ENCODE results near the gene ABCB6. TPM values are rescaled to one million over a fixed set of nuclear protein-coding genes. Genes with fewer than 3 reads are reported as not detected.

The ABCB6 gene
- total RNA-seq, 1 donor from 2014 or later, result 32.9 TPM

DNA sequence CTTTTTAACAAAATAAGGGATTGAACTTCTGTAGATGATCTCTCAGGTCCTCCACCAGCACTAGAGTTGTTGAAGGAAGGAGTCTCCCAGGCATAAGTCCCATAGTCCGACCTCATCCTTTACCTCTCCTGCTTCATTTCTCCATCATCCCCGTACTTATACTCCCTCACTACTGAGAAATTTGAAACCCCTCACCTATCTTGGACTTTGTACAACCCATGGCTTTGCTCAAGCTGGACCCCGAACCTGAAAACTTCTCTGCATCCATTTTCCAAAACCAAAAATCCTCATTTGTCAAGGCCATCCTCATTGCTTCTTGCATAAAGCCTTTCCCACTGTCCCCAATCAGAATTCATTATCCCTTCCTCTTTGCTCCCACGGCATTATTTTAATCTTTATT, 57.7 kb downstream of the ABCB6 start:
- intact Hi-C loops (cut with micrococcal nuclease), result loop anchor here (2.0 kb wide), 2 partner anchors 84 to 382 kb away; partner anchors contain the start of genes CHPF, GLB1L and STK16
- H3K4me1 Mint-ChIP-seq (ENCODE audit: low read depth), result peaks cover 20% of the 10 kb centered on the region
- peak overlapping the region; percentile 90 for H3K4me3 Mint-ChIP-seq
- H3K9me3 Mint-ChIP-seq, result no peaks in the 10 kb centered on the region
- H3K36me3 Mint-ChIP-seq (ENCODE audit: low read depth), result peaks cover 15% of the 10 kb centered on the region
- peak overlapping the region; percentile 56 for H3K27ac Mint-ChIP-seq
- DNase-seq (ENCODE audit: low spot score), result no peak
- no peaks in the 10 kb centered on the region for H3K27me3 Mint-ChIP-seq (ENCODE audit: insufficient read depth)

DNA sequence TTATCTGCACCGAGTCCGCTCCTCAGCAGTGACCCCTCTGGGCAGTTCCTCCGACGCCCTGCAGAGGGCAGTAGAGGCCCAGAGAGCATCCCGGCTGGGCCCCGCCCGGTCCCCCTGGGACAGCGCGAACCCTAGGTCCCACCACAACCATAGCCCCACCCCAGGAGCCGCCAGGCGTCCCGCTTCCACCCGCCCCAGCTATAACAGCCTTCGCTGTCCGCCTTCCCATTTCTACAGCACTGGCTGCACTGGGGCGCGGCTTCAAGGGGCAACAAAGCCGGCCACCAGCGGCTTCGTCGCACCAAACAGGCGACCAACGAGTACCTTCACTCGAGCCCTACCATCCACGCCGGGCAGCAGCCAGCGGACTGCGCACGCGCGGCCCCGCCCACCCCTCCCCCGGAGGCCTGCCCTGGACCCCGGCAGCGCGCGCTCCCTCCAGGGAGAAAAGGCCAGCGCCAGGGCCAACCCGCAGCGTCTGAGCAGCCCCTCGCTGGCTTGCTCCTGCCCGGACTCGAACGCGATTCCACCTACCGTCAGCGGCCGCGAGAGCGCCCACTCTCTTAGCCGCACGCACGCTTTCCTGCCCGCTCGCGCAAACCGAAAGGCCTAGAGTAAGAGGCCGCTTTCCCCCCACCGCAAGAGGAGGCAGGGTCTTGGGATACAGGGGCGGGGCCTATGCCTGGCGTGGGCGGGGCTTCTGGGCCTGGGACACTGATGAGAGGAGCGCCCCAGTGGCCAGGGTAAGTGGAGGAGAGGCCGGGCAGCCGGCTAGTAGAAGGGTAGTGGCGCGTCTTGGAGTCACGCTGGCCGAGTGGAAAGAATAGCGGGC, 58.4 kb downstream of the ABCB6 start, which contains the start of gene NHEJ1:
Gene NHEJ1 (minus strand): TSS at position 630 of the 832 bp plus-strand sequence. CDS start 2,453 bp downstream, outside the sequence.
- intact Hi-C loops (cut with micrococcal nuclease), result loop anchor here (1.0 to 2.0 kb wide), 17 partner anchors 17 to 754 kb away; partner anchors contain the start of genes ANKZF1, ATG9A, CHPF and DNAJB2
- no peaks in the 10 kb centered on the region for H3K9me3 Mint-ChIP-seq
- H3K4me1 Mint-ChIP-seq (ENCODE audit: low read depth), result peaks cover 20% of the 10 kb centered on the region
- peak within 1 kb of the TSS; percentile 99 for H3K27ac Mint-ChIP-seq
- DNase-seq (ENCODE audit: low spot score), result peak; percentile 89
- peak within 1 kb of the TSS; percentile 90 for H3K4me3 Mint-ChIP-seq
- H3K27me3 Mint-ChIP-seq (ENCODE audit: insufficient read depth), result no peaks in the 10 kb centered on the region
- H3K36me3 Mint-ChIP-seq (ENCODE audit: low read depth), result peaks cover 12% of the 10 kb centered on the region

Other genes with a start within 250 kb of the ABCB6 start
- gene FEV, start 233.8 kb downstream of the ABCB6 start, total RNA-seq, result not detected in 2 replicates
- gene CRYBA2, start 225.5 kb downstream of the ABCB6 start, total RNA-seq, result 0.36 TPM in 1 of 2 replicates, not detected in the other
- not detected in 2 replicates for gene CFAP65, start 177.4 kb downstream of the ABCB6 start, total RNA-seq
- not detected in 2 replicates for gene IHH, start 158.0 kb downstream of the ABCB6 start, total RNA-seq
- gene NHEJ1, start 58.1 kb downstream of the ABCB6 start, total RNA-seq, result 18.1 and 20.7 TPM in 2 replicates
- gene SLC23A3, start 48.9 kb downstream of the ABCB6 start, total RNA-seq, result 1.8 and 1.9 TPM in 2 replicates
- gene CNPPD1, start 42.0 kb downstream of the ABCB6 start, total RNA-seq, result 69.8 and 72.2 TPM in 2 replicates
- gene RETREG2, start 40.7 kb downstream of the ABCB6 start, total RNA-seq, result 58.4 and 61.5 TPM in 2 replicates
- gene ZFAND2B, start 12.2 kb downstream of the ABCB6 start, total RNA-seq, result 35.0 and 41.3 TPM in 2 replicates
- gene ATG9A, start 10.7 kb upstream of the ABCB6 start, total RNA-seq, result 55.3 and 57.0 TPM in 2 replicates
- gene ANKZF1, start 10.8 kb upstream of the ABCB6 start, total RNA-seq, result 112 and 117 TPM in 2 replicates
- gene GLB1L, start 26.5 kb upstream of the ABCB6 start, total RNA-seq, result 4.6 and 4.9 TPM in 2 replicates
- 30.1 and 30.6 TPM in 2 replicates for gene STK16, start 26.5 kb upstream of the ABCB6 start, total RNA-seq
- gene TUBA4B, start 34.3 kb upstream of the ABCB6 start, total RNA-seq, result not detected in 2 replicates
- 211 and 217 TPM in 2 replicates for gene TUBA4A, start 35.0 kb upstream of the ABCB6 start, total RNA-seq
- gene DNAJB2, start 60.4 kb upstream of the ABCB6 start, total RNA-seq, result 40.8 and 45.3 TPM in 2 replicates
- 0.23 TPM in 1 of 2 replicates, not detected in the other for gene PTPRN, start 90.4 kb upstream of the ABCB6 start, total RNA-seq
- gene RESP18, start 113.8 kb upstream of the ABCB6 start, total RNA-seq, result not detected in 2 replicates
- gene DNPEP, start 169.0 kb upstream of the ABCB6 start, total RNA-seq, result 124 and 128 TPM in 2 replicates
- gene DES, start 199.4 kb upstream of the ABCB6 start, total RNA-seq, result not detected in 2 replicates
- gene SPEG, start 215.9 kb upstream of the ABCB6 start, total RNA-seq, result 0.13 TPM in 1 of 2 replicates, not detected in the other

Data from activated T-helper 1 cell treated with anti-CD3 and anti-CD28 coated beads, Interleukin-12 subunit alpha, Interleukin-12 subunit beta, Interleukin-2, Interleukin-4 antibody, amounts not matched to agents 30 ng/mL and 10 ng/mL and 1 ng/mL, durations not matched to agents 14 hours and 24 hours and 36 hours (primary cell).